Small intestine (tissue), 7 donors: Measurements from ENCODE around the gene SPAG5. TPM values are rescaled to one million over a fixed set of nuclear protein-coding genes. Genes with fewer than 3 reads are reported as not detected.
A peak's percentile ranks its signal among the peaks of the same experiment; 100 is the strongest.
"Not testable (repeated sequence)": the region's sequence is repeated elsewhere in the genome, so short reads cannot be mapped to it uniquely, and the experiment has no call there.

Source experiments
- DNase-seq, 2 donors: peaks; one replicate each; pipeline versions ENCODE4 v3.0.0 to v3.0.0-alpha.2; 2013
- FAIRE-seq: peaks from 2 replicates; lab custom pipeline; 2012; peaks lifted over from hg19 to GRCh38; lab: Jason Lieb, UNC
- H3K27ac ChIP-seq, 3 donors: one replicate each; pipeline ENCODE4 v1.5.1; 2013; ENCODE audit warnings: low read length in 2 of 3, mild to moderate bottlenecking in 2 of 3, control low read depth in 1 of 3, inconsistent platforms in 1 of 3, low read depth in 1 of 3, moderate library complexity in 1 of 3
- H3K27me3 ChIP-seq, 3 donors: one replicate each; pipeline ENCODE4 v1.6.1; 2013; ENCODE audit warnings: low read length in 3 of 3, inconsistent platforms in 1 of 3; ENCODE audit not compliant: control insufficient read depth in 3 of 3, insufficient read depth in 3 of 3
- H3K36me3 ChIP-seq, 3 donors: one replicate each; pipeline ENCODE4 v1.6.1; 2013; ENCODE audit warnings: low read length in 3 of 3, inconsistent platforms in 1 of 3, low read depth in 1 of 3, mild to moderate bottlenecking in 1 of 3, moderate library complexity in 1 of 3; ENCODE audit not compliant: control insufficient read depth in 3 of 3, insufficient read depth in 2 of 3
- H3K4me1 ChIP-seq, 3 donors: one replicate each; pipeline ENCODE4 v1.6.1; 2013; ENCODE audit warnings: low read length in 2 of 3, inconsistent platforms in 1 of 3, low read depth in 1 of 3, mild to moderate bottlenecking in 1 of 3, moderate library complexity in 1 of 3; ENCODE audit not compliant: control insufficient read depth in 3 of 3, insufficient read depth in 2 of 3
- H3K4me3 ChIP-seq, 3 donors: one replicate each; pipeline ENCODE4 v1.5.1; 2013; ENCODE audit warnings: low read length in 3 of 3, control low read depth in 1 of 3, inconsistent platforms in 1 of 3, low read depth in 1 of 3, mild to moderate bottlenecking in 1 of 3, moderate library complexity in 1 of 3
- H3K9me3 ChIP-seq, 2 donors: one replicate each; pipeline ENCODE4 v1.6.1; 2013; ENCODE audit warnings: low read depth in 1 of 2, low read length in 1 of 2; ENCODE audit not compliant: control insufficient read depth in 2 of 2, insufficient read depth in 1 of 2
- WGBS, 3 donors: extraction: QIAGEN DNeasy Blood & Tissue Kit; methylation state at CpG; one replicate each; pipeline ENCODE4 v1.1.7; 2013; 5-methylcytosine and 5-hydroxymethylcytosine counted together
- polyA plus RNA-seq, 4 donors: library from polyadenylated mRNA; stranded (reverse) in 3 of 4; unstranded in 1 of 4; fragments of 200-250 nt in 3 of 4; fragments of 120-200 nt in 1 of 4; gene quantifications; one replicate each; pipeline versions ENCODE4 v1.2.1 to v1.2.3, GENCODE V29; 2013
- donor health status: healthy with polysubstance abuse.
- donor health status: control.
- donor health status: control.
- donor health status: Bipolar disorder and iron deficiency.
- donor health status: healthy.

SPAG5 gene
- polyA plus RNA-seq, 4 donors = 20.3 to 39.3 (median 35.4) TPM

- Histone ChIP-seq H3K4me1 (peaks cover 0 to 6% (median 0%) of the 10 kb centered on the region in 3 donors), H3K9me3 (no peaks in the 10 kb centered on the region), H3K36me3 (peaks cover 25 to 72% (median 52%) of the 10 kb centered on the region in 3 donors), H3K27ac (no peak overlapping the region), H3K4me3 (no peak overlapping the region), H3K27me3 (no peaks in the 10 kb centered on the region)
- 78 to 81% (median 78%) methylated on average over 7 of the region's 7 CpGs for WGBS, 3 donors
- no peak for FAIRE-seq
- DNase-seq = no peak
Observed at GRCh38 chr17:28616281-28616680, 17.5 kb upstream of the SPAG5 start.

- H3K4me3 ChIP-seq = no peak overlapping the region
- FAIRE-seq (no peak), DNase-seq (no peak)
- H3K27me3 ChIP-seq = no peaks in the 10 kb centered on the region
- no peaks in the 10 kb centered on the region for H3K9me3 ChIP-seq
- H3K36me3 ChIP-seq = peaks cover 25 to 67% (median 46%) of the 10 kb centered on the region in 3 donors
- H3K27ac ChIP-seq = no peak overlapping the region
- WGBS, 3 donors = 90 to 91% (median 90%) methylated on average over 4 of the region's 4 CpGs
- peaks cover 0 to 13% (median 0%) of the 10 kb centered on the region in 3 donors for H3K4me1 ChIP-seq
Observed at GRCh38 chr17:28615260-28615940, 16.6 kb upstream of the SPAG5 start.

GRCh38 chr17:28613931-28614381 is 15.1 kb upstream of the SPAG5 start, which contains the start of gene RSKR:
TSS of gene RSKR (minus strand) at chr17:28614185. CDS start at chr17:28614161, 24 bp downstream.
- Histone ChIP-seq H3K4me1 (peaks cover 0 to 22% (median 0%) of the 10 kb centered on the region in 3 donors), H3K27ac (peak within 1 kb of the TSS in 1 of 3 donors; percentile 59), H3K9me3 (no peaks in the 10 kb centered on the region), H3K27me3 (no peaks in the 10 kb centered on the region), H3K36me3 (peaks cover 21 to 58% (median 34%) of the 10 kb centered on the region in 3 donors), H3K4me3 (no peak within 1 kb of the TSS)
- DNase-seq (no peak), FAIRE-seq (no peak)
- whole genome bisulfite sequencing, 3 donors = 75 to 91% (median 85%) methylated on average over 5 of the region's 5 CpGs

GRCh38 chr17:28612936-28613872 is 14.4 kb upstream of the SPAG5 start:
- DNase-seq (peak; percentile 54 to 76), FAIRE-seq (no peak)

GRCh38 chr17:28612531-28612930 is 13.7 kb upstream of the SPAG5 start:
- peak overlapping the region in 1 of 3 donors; percentile 59 for H3K27ac ChIP-seq
- H3K27me3 ChIP-seq = no peaks in the 10 kb centered on the region
- no peaks in the 10 kb centered on the region for H3K9me3 ChIP-seq
- H3K36me3 ChIP-seq = peaks cover 19 to 47% (median 29%) of the 10 kb centered on the region in 3 donors
- DNase-seq = no peak
- 49 to 61% (median 51%) methylated on average over 2 of the region's 2 CpGs for WGBS, 3 donors
- no peak for FAIRE-seq
- H3K4me3 ChIP-seq = no peak overlapping the region
- H3K4me1 ChIP-seq = peaks cover 0 to 22% (median 0%) of the 10 kb centered on the region in 3 donors

More at GRCh38 chr17:28612936-28613872, 14.4 kb upstream of the SPAG5 start:
- Histone ChIP-seq H3K9me3 (no peaks in the 10 kb centered on the region), H3K4me3 (no peak overlapping the region), H3K36me3 (peaks cover 19 to 54% (median 29%) of the 10 kb centered on the region in 3 donors), H3K27ac (peak overlapping the region in 1 of 3 donors; percentile 59), H3K4me1 (peaks cover 0 to 22% (median 0%) of the 10 kb centered on the region in 3 donors), H3K27me3 (no peaks in the 10 kb centered on the region)
- WGBS, 3 donors = 60 to 74% (median 70%) methylated on average over 6 of the region's 6 CpGs

- peaks cover 4 to 35% (median 11%) of the 10 kb centered on the region in 3 donors for H3K36me3 ChIP-seq
- H3K27ac ChIP-seq = peak overlapping the region in 2 of 3 donors; percentile 56 to 73
- H3K27me3 ChIP-seq = no peaks in the 10 kb centered on the region
- 24 to 67% (median 47%) methylated on average over 8 of the region's 8 CpGs for WGBS, 3 donors
- FAIRE-seq = no peak
- no peaks in the 10 kb centered on the region for H3K9me3 ChIP-seq
- peaks cover 0 to 22% (median 0%) of the 10 kb centered on the region in 3 donors for H3K4me1 ChIP-seq
- DNase-seq = peak; percentile 69 to 90
- no peak overlapping the region for H3K4me3 ChIP-seq
Observed at GRCh38 chr17:28610376-28610775, 11.6 kb upstream of the SPAG5 start.

GRCh38 chr17:28604031-28604430 is 5.2 kb upstream of the SPAG5 start:
- H3K4me1 ChIP-seq = peaks cover 0 to 10% (median 6%) of the 10 kb centered on the region in 3 donors
- H3K27me3 ChIP-seq, H3K4me3 ChIP-seq, H3K9me3 ChIP-seq, DNase-seq, H3K27ac ChIP-seq, FAIRE-seq: not testable (repeated sequence)
- WGBS, 3 donors = 80 to 97% (median 95%) methylated on average over 3 to 31 of the region's 31 CpGs
- peaks cover 0 to 10% (median 1%) of the 10 kb centered on the region in 3 donors for H3K36me3 ChIP-seq
